Measurements from ENCODE around the gene BLTP3A. TPM values are rescaled to one million over a fixed set of nuclear protein-coding genes. Genes with fewer than 3 reads are reported as not detected.
A peak's percentile ranks its signal among the peaks of the same experiment; 100 is the strongest.

Gene BLTP3A
- total and polyA plus RNA-seq, 2 of the 13 experiments (the other 11 are each of a cell fraction or from before 2014, with no cell fraction given) = 22.1 to 24.0 TPM

- no TSS peak for BruUV-seq (replicated peaks)
- WGBS (ENCODE audit: low lambda C conversion rate) = 80% methylated on average over 2 of the region's 2 CpGs
- intact Hi-C loops (cut with micrococcal nuclease; ENCODE audit: unreplicated experiment) = no loop called here
- H3K9me3 ChIP-seq (ENCODE audit: low read length) = no peaks in the 10 kb centered on the region
- H3K27ac ChIP-seq (ENCODE audit: extremely low read length, insufficient read depth, low read length) = peak overlapping the region; percentile 34
- H3K79me2 ChIP-seq (ENCODE audit: insufficient read depth, low read length) = peaks cover 86% of the 10 kb centered on the region
- FAIRE-seq (no peak), DNase-seq (ENCODE audit: low spot score) (peak; percentile 28), ATAC-seq (no peak)
- H3K9ac ChIP-seq (ENCODE audit: insufficient read depth, low read depth, low read length) = no peak overlapping the region
- H3K4me2 ChIP-seq (ENCODE audit: low read depth, low read length) = peak overlapping the region; percentile 35; the same call in 1 of the 2 replicates
- H3K27me3 ChIP-seq (ENCODE audit: control insufficient read depth in 1 of 2, insufficient read depth in 2 of 2, low read length in 2 of 2) = no peaks in the 10 kb centered on the region; a peak in 1 of 5 replicates
- POLR2A ChIA-PET = interaction anchor here (0.6 to 2.5 kb wide), 2 partner anchors 10 to 39 kb away, joined by 3 to 7 read pairs; partner anchors contain the start of gene SNRPC
- in situ Hi-C loops (cut with HindIII; ENCODE audit: extremely low pct_ligation_motif_present, low pct_unique_long_range_greater_than_20kb) = no loop called here
- H3K4me1 ChIP-seq (ENCODE audit: insufficient read depth, low read length) = peaks cover 61% of the 10 kb centered on the region
- no peak overlapping the region for H2AFZ ChIP-seq (ENCODE audit: low read length)
- CTCF ChIA-PET (ENCODE audit: low intra/inter-chr PET ratio, low total read pairs) = no interaction called here
- H4K20me1 ChIP-seq (ENCODE audit: insufficient read depth, low read length) = peaks cover 12% of the 10 kb centered on the region
- H3K4me3 ChIP-seq (replicated peaks in 1 of 3; ENCODE audit: insufficient read depth in 1 of 3, low read depth in 2 of 3, low read length in 3 of 3) = no peak overlapping the region
- H3K36me3 ChIP-seq (replicated peaks in 1 of 2; ENCODE audit: control insufficient read depth in 1 of 2, insufficient read depth in 2 of 2, low read length in 2 of 2) = 0 out of 5 replicates have a peak, but pooled peaks cover 0 to 4% of the 10 kb centered on the region in 2 experiments
- TF ChIP-seq AHDC1 (CRISPR knock-in tag; IDR thresholded peaks at IDR 0.05; ENCODE audit: borderline replicate concordance) = 0 out of 2 replicates have a peak, but pooled peaks have one; percentile 18
- TF ChIP-seq ELF3 (CRISPR knock-in tag; IDR thresholded peaks at IDR 0.05) = peak; percentile 25; the same call in 1 of the 2 replicates
- TF ChIP-seq, protein P1, sequence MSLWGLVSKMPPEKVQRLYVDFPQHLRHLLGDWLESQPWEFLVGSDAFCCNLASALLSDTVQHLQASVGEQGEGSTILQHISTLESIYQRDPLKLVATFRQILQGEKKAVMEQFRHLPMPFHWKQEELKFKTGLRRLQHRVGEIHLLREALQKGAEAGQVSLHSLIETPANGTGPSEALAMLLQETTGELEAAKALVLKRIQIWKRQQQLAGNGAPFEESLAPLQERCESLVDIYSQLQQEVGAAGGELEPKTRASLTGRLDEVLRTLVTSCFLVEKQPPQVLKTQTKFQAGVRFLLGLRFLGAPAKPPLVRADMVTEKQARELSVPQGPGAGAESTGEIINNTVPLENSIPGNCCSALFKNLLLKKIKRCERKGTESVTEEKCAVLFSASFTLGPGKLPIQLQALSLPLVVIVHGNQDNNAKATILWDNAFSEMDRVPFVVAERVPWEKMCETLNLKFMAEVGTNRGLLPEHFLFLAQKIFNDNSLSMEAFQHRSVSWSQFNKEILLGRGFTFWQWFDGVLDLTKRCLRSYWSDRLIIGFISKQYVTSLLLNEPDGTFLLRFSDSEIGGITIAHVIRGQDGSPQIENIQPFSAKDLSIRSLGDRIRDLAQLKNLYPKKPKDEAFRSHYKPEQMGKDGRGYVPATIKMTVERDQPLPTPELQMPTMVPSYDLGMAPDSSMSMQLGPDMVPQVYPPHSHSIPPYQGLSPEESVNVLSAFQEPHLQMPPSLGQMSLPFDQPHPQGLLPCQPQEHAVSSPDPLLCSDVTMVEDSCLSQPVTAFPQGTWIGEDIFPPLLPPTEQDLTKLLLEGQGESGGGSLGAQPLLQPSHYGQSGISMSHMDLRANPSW (CRISPR knock-in tag; IDR thresholded peaks at IDR 0.05; ENCODE audit: borderline replicate concordance) = 0 out of 2 replicates have a peak, but pooled peaks have one; percentile 32
- TF ChIP-seq NR2F6 (IDR thresholded peaks at IDR 0.05) = 0 out of 2 replicates have a peak, but pooled peaks have one; percentile 7
- no peak for TF ChIP-seq NR2F6 (CRISPR knock-in tag; IDR thresholded peaks at IDR 0.05)
- TF ChIP-seq PPARG (CRISPR knock-in tag; conservative IDR thresholded peaks at IDR 0.05) = peak; percentile 72
- peak; percentile 13; the same call in 1 of the 2 replicates for TF ChIP-seq FOXA3 (CRISPR knock-in tag; IDR thresholded peaks at IDR 0.05)
- 0 out of 2 replicates have a peak, but pooled peaks have one; percentile 8 for TF ChIP-seq BHLHE40 (IDR thresholded peaks at IDR 0.05; ENCODE audit: low read length)
- peak; percentile 37 for TF ChIP-seq PAXIP1 (CRISPR knock-in tag; conservative IDR thresholded peaks at IDR 0.05)
- 0 out of 2 replicates have a peak, but pooled peaks have one; percentile 10 for TF ChIP-seq BCL6 (CRISPR knock-in tag; IDR thresholded peaks at IDR 0.05)
- TF ChIP-seq NFYB (CRISPR knock-in tag; IDR thresholded peaks at IDR 0.05) = no peak
- TF ChIP-seq SAP130 (CRISPR knock-in tag; IDR thresholded peaks at IDR 0.05; ENCODE audit: low read depth) = peak; percentile 35; the same call in 1 of the 2 replicates
- TF ChIP-seq ARNT2 (CRISPR knock-in tag; IDR thresholded peaks at IDR 0.05; ENCODE audit: low read depth) = no peak
Measured at GRCh38 chr6:34795836-34796425, 4.0 kb downstream of the BLTP3A start.

All from HepG2 (cell line).